GM18951 (cell line): Measurements from ENCODE around the gene ADAM10.

Experiments used
- POLR2A ChIP-seq: IDR thresholded peaks from 4 replicates; pipeline ENCODE4 v1.6.1; 2011; ENCODE audit warnings: mild to moderate bottlenecking; ENCODE audit not compliant: insufficient read length, insufficient read depth; ENCODE audit errors: extremely low read depth
- in situ Hi-C: fragments of 300-500 bp; cut with MboI; formaldehyde crosslinking; loops from one replicate; pipeline ENCODE4 v1.12.0; 2022; ENCODE audit warnings: low sequenced_read_pairs, mixed read lengths, inconsistent platforms; ENCODE audit not compliant: unreplicated experiment

The ADAM10 gene

GRCh38 chr15:58770519-58770856, 21.0 kb upstream of the ADAM10 start:
- no peak for TF ChIP-seq POLR2A
- in situ Hi-C loops, result loop anchor here (25.0 kb wide), 1 partner anchor 508 kb away; no protein-coding TSS in a partner anchor

DNA sequence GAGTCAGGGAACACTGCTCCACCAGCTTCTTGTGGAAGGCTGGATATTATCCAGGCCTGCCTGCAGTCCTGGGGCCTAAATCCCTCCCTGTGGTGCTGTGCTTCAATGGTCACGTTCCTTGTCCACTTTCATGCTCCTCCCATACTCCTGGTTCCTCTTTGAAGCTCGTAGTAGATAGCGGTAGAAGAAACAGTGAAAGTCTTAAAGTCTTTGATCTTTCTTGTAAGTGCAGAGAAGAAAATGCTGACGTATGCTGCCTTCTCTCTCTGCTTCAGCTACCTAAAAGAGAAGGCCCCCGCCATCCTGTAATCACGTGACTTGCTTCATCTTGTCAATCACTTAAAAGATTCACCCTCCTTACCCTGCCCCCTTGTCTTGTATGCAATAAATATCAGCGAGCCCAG, 19.1 kb upstream of the ADAM10 start:
- in situ Hi-C loops, result loop anchor here (25.0 kb wide), 1 partner anchor 506 kb away; no protein-coding TSS in a partner anchor

DNA sequence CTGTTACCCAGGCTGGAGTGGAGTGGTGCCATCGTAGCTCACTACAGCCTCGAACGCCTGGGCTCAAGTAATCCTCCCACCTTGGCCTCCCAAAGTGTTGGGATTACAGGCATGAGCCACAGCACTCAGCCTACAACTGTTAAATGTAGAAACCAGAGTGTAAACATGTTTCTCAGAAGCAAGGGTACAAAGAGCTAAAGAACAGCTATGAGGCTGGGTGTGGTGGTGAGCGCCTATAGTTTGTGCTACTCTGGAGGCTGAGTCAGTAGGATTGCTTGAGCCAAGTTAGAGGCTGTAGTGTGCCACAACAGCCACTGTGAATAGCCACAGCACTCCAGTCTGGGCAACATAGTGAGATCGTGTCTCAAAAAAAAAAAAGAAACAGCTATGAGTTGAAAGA, 16.8 kb upstream of the ADAM10 start:
- in situ Hi-C loops, result loop anchor here (25.0 kb wide), 1 partner anchor 504 kb away; no protein-coding TSS in a partner anchor
- TF ChIP-seq POLR2A, result no peak

DNA sequence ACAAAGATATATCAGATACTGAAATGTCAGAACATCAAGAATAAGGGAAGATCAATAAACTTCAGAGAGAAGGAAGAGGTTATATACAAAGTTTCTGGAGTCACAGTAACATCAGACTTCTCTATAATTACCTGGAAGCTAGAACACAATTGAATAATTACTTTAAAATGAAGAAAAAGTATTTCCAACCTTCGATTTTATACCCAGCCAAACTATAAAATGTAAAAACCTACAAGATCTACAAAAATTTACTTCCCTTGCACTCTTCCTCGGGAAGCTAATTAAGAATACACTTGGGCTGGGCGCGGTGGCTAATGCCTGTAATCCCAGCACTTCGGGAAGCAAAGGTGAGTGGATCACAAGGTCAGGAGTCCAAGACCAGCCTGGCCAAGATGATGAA, 15.0 kb upstream of the ADAM10 start:
- in situ Hi-C loops, result loop anchor here (25.0 kb wide), 1 partner anchor 502 kb away; no protein-coding TSS in a partner anchor
- no peak for TF ChIP-seq POLR2A

DNA sequence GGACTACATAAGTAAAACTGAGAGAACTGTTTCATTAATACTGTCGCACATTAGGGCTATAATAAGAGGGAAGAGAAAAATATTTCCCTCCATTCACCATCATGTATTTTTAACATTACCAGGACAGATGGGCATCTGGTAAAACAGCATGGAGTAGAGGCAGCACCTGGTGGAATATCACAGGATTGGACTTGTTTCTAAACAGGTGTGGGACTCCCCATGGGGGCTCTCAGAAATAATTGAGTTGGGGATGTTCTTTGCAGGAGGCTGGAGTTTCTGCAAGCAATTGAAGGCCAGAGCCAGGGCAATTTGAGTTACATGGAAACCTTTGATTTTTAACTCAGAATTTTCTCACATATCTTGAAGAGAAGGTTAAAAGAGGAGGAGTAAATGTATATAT, 13.2 kb upstream of the ADAM10 start:
- no peak for TF ChIP-seq POLR2A
- in situ Hi-C loops, result loop anchor here (25.0 kb wide), 1 partner anchor 500 kb away; no protein-coding TSS in a partner anchor

GRCh38 chr15:58762285-58762684, 12.8 kb upstream of the ADAM10 start:
- no peak for TF ChIP-seq POLR2A
- in situ Hi-C loops, result loop anchor here (25.0 kb wide), 1 partner anchor 500 kb away; no protein-coding TSS in a partner anchor

- TF ChIP-seq POLR2A, result no peak
- in situ Hi-C loops, result loop anchor here (25.0 kb wide), 1 partner anchor 499 kb away; no protein-coding TSS in a partner anchor
Measured at GRCh38 chr15:58761010-58761388, 11.5 kb upstream of the ADAM10 start.

DNA sequence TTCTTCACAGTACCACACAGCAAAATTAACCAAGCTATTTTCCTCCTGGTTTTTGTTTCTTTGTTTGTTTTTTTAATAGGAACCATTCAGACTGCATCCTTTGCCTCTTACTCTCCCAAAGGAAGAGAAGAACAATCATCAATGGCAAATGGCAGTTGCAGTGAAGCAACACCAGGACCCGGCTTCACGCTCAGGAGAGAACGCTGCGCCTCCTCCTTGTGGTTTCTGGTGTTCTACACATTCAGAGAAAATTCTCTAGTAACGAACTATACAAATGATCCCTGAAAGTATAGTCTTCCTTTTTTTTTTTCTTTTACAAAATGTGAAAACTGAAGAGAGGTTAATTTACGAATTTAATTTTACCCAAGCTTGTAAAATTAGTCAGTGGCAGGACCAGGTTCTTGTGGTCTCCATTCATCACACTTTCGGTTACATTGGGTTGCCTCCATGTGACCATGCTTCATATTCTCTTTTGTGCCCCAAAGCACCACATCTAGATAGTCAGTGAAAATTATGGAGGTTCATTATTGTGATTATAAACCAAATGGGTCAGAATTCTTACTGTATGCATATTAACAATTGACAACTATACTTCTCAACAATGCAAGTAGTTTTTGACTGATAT, 11.0 kb upstream of the ADAM10 start:
- in situ Hi-C loops, result loop anchor here (25.0 kb wide), 1 partner anchor 498 kb away; no protein-coding TSS in a partner anchor
- TF ChIP-seq POLR2A, result no peak

- TF ChIP-seq POLR2A, result no peak
- in situ Hi-C loops, result loop anchor here (25.0 kb wide), 1 partner anchor 496 kb away; no protein-coding TSS in a partner anchor
Measured at GRCh38 chr15:58758141-58758540, 8.6 kb upstream of the ADAM10 start.

- in situ Hi-C loops, result loop anchor here (25.0 kb wide), 1 partner anchor 494 kb away; no protein-coding TSS in a partner anchor
- no peak for TF ChIP-seq POLR2A
Measured at GRCh38 chr15:58755956-58756355, 6.4 kb upstream of the ADAM10 start.

DNA sequence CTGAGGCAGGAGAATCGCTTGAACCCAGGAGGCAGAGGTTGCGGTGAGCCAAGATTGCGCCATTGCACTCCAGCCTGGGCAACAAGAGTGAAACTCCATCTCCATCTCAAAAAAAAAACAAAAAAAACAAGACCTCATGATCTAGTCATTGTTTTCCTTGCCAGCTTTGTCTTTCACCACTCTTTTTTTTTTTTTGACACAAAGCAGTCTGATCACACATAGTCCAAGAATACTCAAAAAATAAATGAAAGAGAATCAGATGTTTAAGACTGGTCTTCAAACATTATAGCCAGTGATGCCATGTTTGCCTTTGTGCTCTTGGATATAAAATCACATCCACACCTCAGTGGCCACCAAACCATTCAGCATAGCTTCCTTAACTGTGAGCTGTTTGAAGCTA, 5.8 kb upstream of the ADAM10 start:
- TF ChIP-seq POLR2A, result no peak
- in situ Hi-C loops, result loop anchor here (25.0 kb wide), 1 partner anchor 493 kb away; no protein-coding TSS in a partner anchor

DNA sequence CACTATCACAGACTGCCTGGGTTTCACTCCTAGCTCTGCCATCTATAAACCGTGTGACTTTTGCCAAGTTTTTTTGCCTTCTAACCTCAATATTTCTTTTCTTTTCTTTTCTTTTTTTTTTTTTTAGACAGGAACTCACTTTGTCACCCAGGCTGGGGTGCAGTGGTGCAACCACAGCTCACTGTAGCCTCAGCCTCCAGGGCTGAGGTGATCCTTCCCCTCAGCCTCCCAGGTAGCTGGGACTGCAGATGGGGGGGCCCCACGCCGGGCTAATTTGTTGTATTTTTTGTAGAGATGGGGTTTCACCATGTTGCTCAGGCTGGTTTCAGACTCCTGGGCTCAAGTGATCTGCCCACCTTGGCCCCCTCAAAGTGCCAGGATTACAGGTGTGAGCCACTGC, 3.2 kb upstream of the ADAM10 start:
- in situ Hi-C loops, result loop anchor here (25.0 kb wide), 1 partner anchor 490 kb away; no protein-coding TSS in a partner anchor
- no peak for TF ChIP-seq POLR2A

DNA sequence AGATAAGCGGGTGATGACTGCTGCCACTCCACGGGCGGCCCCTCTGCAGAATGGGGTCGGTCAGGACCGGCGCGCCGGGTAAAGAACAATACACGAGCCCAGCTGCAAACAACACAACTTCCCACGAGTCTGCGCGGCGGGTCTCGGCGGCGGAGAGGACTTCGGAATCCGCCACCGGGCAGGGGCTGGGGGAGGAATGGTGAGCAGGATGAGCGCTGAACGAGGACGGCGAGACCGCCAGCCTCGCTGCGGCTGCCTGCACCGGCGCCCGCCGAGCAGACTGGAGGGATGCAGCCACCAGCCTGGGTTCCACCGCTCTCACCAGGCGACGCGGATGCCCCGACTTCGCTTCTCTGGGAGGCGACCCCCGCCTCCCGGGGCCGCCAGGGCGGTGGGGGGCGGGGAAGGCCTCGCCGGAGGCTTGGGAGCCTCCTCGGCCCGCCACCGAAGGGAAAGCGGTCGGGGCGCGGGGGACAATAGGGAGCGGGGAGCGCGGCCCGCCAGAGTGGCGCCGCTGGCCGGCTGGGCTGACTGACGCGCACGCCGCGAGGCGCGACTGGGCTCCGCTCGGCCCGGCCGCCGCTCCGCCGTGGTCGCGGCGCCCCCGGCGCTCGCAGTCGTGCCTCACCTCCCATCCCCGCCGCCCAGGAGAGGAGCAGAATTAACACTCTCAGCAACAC, 515 bp downstream of the ADAM10 start:
- peak; percentile 25 for TF ChIP-seq POLR2A
- in situ Hi-C loops, result no loop called here
